ENCODE data around the gene SYNE4.

SYNE4 gene

GRCh38 chr19:36028313-36029041 is 19.9 kb upstream of the SYNE4 start:
- DNase-seq = peak; percentile 56 to 95 (median 81)
- intact Hi-C loops (cut with DNase I) = no loop called here

GRCh38 chr19:36027696-36028095 is 19.1 kb upstream of the SYNE4 start:
- DNase-seq = no peak
- intact Hi-C loops (cut with DNase I) = no loop called here

- intact Hi-C loops (cut with DNase I) = no loop called here
- DNase-seq = no peak
These were observed 17.7 kb upstream of the SYNE4 start for GRCh38 chr19:36026091-36026876.

GRCh38 chr19:36025541-36025940 is 16.9 kb upstream of the SYNE4 start:
- intact Hi-C loops (cut with DNase I) = no loop called here
- no peak for DNase-seq

- DNase-seq = no peak
- intact Hi-C loops (cut with DNase I) = no loop called here
These were observed 14.8 kb upstream of the SYNE4 start for GRCh38 chr19:36023432-36023831.

GRCh38 chr19:36019061-36019670 is 10.6 kb upstream of the SYNE4 start:
- DNase-seq = no peak
- intact Hi-C loops (cut with DNase I) = no loop called here

- intact Hi-C loops (cut with DNase I) = no loop called here
- peak; percentile 98 to 100 (median 99) for DNase-seq
These were observed 5.7 kb upstream of the SYNE4 start, which contains the start of gene ALKBH6 for GRCh38 chr19:36014012-36014924. ALKBH6 (minus strand) TSS chr19:36014213; CDS start chr19:36013397, 816 bp downstream.

- intact Hi-C loops (cut with DNase I) = no loop called here
- DNase-seq = peak in 2 of 42 donors; percentile 12 to 23
These were observed 4.8 kb upstream of the SYNE4 start for GRCh38 chr19:36013280-36014011.

- intact Hi-C loops (cut with DNase I) = no loop called here
- no peak for DNase-seq
These were observed 1.8 kb upstream of the SYNE4 start for GRCh38 chr19:36010402-36010801.

GRCh38 chr19:36009633-36010379 is 1.2 kb upstream of the SYNE4 start:
- DNase-seq = no peak
- intact Hi-C loops (cut with DNase I) = no loop called here

GRCh38 chr19:36009220-36009619 is 607 bp upstream of the SYNE4 start:
- intact Hi-C loops (cut with DNase I) = no loop called here
- peak in 38 of 42 donors; percentile 27 to 80 (median 62) for DNase-seq

GRCh38 chr19:36006955-36007354 is 1.7 kb downstream of the SYNE4 start:
- intact Hi-C loops (cut with DNase I) = no loop called here
- DNase-seq = no peak

- intact Hi-C loops (cut with DNase I) = no loop called here
- no peak for DNase-seq
These were observed 5.3 kb downstream of the SYNE4 start for GRCh38 chr19:36003284-36003683.

GRCh38 chr19:36001605-36002004 is 7.0 kb downstream of the SYNE4 start:
- intact Hi-C loops (cut with DNase I) = no loop called here

GRCh38 chr19:35996777-35997176 is 11.8 kb downstream of the SYNE4 start:
- DNase-seq = no peak
- intact Hi-C loops (cut with DNase I) = loop anchor here (10.0 kb wide), 1 partner anchor 58 kb away; the partner anchor contains the start of genes THAP8 and WDR62

More at GRCh38 chr19:36001605-36002004, 7.0 kb downstream of the SYNE4 start:
- no peak for DNase-seq

- intact Hi-C loops (cut with DNase I) = loop anchor here (10.0 kb wide), 1 partner anchor 59 kb away; the partner anchor contains the start of genes THAP8 and WDR62
- peak; percentile 95 to 99 (median 98) for DNase-seq
These were observed 13.3 kb downstream of the SYNE4 start, which contains the start of gene SDHAF1 for GRCh38 chr19:35995048-35995993. SDHAF1 (plus strand) TSS chr19:35995188; CDS start chr19:35995275, 87 bp downstream.

Data from head of caudate nucleus (tissue), 42 donors.